Loucy (cell line): ENCODE measurements around the gene PMF1.

Experiments
- CTCF ChIP-seq: fragments of 200-600 bp; sonication (generic); conservative IDR thresholded peaks from 2 replicates; pipeline ENCODE4 v1.5.1; 2014; ENCODE audit warnings: mild to moderate bottlenecking, antibody characterized with exemption, low read length
- EZH2phosphoT487 ChIP-seq: fragments of 200-600 bp; IDR thresholded peaks from 2 replicates; pipeline ENCODE4 v1.6.1; 2018; ENCODE audit warnings: antibody characterized with exemption, mild to moderate bottlenecking, moderate library complexity, borderline replicate concordance

DNA sequence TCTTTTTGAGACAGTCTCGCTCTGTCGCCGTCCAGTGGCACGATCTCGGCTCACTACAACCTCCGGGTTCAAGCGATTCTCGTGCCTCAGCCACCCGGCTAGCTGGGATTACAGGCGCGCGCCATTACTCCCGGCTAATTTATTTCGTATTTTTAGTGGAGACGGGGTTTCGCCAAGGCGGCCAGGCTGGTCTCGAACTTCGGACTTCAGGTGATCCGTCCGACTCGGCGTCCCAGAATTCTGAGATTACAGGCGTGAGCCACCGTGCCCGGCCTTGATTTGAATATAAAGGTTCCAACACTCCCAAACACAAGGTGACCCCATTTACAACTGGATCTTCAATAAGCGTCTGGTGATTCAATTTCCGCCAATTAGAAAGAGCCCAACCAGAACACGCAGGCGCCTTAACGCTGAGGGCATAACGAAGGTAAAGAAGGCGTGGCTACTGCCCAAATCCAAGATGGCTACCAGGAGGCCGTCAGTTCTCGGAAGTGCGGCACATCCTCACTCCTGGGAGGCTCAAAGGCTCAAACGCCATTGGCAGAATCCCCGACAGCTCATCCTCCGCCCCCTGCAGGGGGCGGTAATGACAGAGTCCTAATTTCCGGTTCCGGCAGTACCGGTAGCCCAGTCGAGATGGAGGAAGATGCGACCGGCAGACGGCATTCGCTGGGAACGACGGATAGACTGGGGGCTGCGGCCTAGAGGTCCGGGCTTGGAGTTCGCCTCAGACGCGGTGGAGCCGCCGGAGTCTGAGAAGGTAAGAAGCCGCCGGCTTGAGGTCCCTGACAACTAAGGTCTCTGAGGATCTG lies 19.1 kb upstream of the PMF1 start, which contains the start of gene SLC25A44:
- TF ChIP-seq CTCF = peak; percentile 42
- TF ChIP-seq EZH2phosphoT487 = no peak
